H9 (cell line): Measurements from ENCODE around the gene IRS2. TPM values are rescaled to one million over a fixed set of nuclear protein-coding genes. Genes with fewer than 3 reads are reported as not detected.

ENCODE experiments used
- DNase-seq: peaks from one replicate; pipeline ENCODE4 v3.0.0-alpha.2; 2017
- H2AFZ ChIP-seq: one replicate; pipeline ENCODE4 v1.6.1; 2013; ENCODE audit warnings: mild to moderate bottlenecking, low read length, control low read depth, moderate library complexity
- H2AK5ac ChIP-seq: 2 replicates; pipeline ENCODE4 v1.6.1; 2013; ENCODE audit warnings: low read length, control low read depth, mixed read lengths; ENCODE audit not compliant: insufficient read length
- H2BK120ac ChIP-seq: one replicate; pipeline ENCODE4 v1.6.1; 2013; ENCODE audit warnings: low read depth, mild to moderate bottlenecking, low read length, control low read depth, inconsistent platforms; ENCODE audit not compliant: poor library complexity, severe bottlenecking
- H2BK12ac ChIP-seq: 2 replicates; pipeline ENCODE4 v1.6.1; 2013; ENCODE audit warnings: low read length, control low read depth, mixed read lengths, low read depth; ENCODE audit not compliant: insufficient read length
- H2BK15ac ChIP-seq: 2 replicates; pipeline ENCODE4 v1.6.1; 2013; ENCODE audit warnings: low read depth, low read length, control low read depth
- H2BK20ac ChIP-seq: one replicate; pipeline ENCODE4 v1.6.1; 2013; ENCODE audit warnings: low read depth, mild to moderate bottlenecking, low read length, control low read depth, inconsistent platforms; ENCODE audit not compliant: poor library complexity, severe bottlenecking
- H2BK5ac ChIP-seq: 2 replicates; pipeline ENCODE4 v1.6.1; 2013; ENCODE audit warnings: low read length, control low read depth, mixed read lengths; ENCODE audit not compliant: insufficient read length
- H3K14ac ChIP-seq: 2 replicates; pipeline ENCODE4 v1.6.1; 2013; ENCODE audit warnings: low read length, control low read depth; ENCODE audit not compliant: insufficient read depth
- H3K18ac ChIP-seq: 2 replicates; pipeline ENCODE4 v1.6.1; 2013; ENCODE audit warnings: low read depth, mild to moderate bottlenecking, mixed read lengths, low read length, control low read depth; ENCODE audit not compliant: insufficient read length
- H3K23ac ChIP-seq: 2 replicates; pipeline ENCODE4 v1.6.1; 2013; ENCODE audit warnings: low read length, control low read depth, mixed read lengths, low read depth; ENCODE audit not compliant: insufficient read length
- H3K23me2 ChIP-seq: 2 replicates; pipeline ENCODE4 v1.6.1; 2013; ENCODE audit warnings: low read depth, mild to moderate bottlenecking, mixed read lengths, low read length, control low read depth; ENCODE audit not compliant: insufficient read length, poor library complexity, severe bottlenecking
- H3K27ac ChIP-seq: 2 replicates; pipeline ENCODE4 v1.5.1; 2013; ENCODE audit warnings: low read length, control low read depth, mixed read lengths, low read depth; ENCODE audit not compliant: insufficient read length
- H3K27me3 ChIP-seq: 2 replicates; pipeline ENCODE4 v1.6.1; 2013; ENCODE audit warnings: low read length, control low read depth, inconsistent platforms; ENCODE audit not compliant: insufficient read depth
- H3K4ac ChIP-seq: 2 replicates; pipeline ENCODE4 v1.6.1; 2013; ENCODE audit warnings: low read depth, mild to moderate bottlenecking, control low read depth, inconsistent platforms, low read length, moderate library complexity
- H3K4me1 ChIP-seq: 2 replicates; pipeline ENCODE4 v1.6.1; 2013; ENCODE audit warnings: low read length, control low read depth, inconsistent platforms; ENCODE audit not compliant: insufficient read depth
- H3K4me2 ChIP-seq: 2 replicates; pipeline ENCODE4 v1.6.1; 2013; ENCODE audit warnings: low read length, control low read depth, mixed read lengths; ENCODE audit not compliant: insufficient read length, insufficient read depth
- H3K56ac ChIP-seq: 2 replicates; pipeline ENCODE4 v1.6.1; 2013; ENCODE audit warnings: low read depth, mild to moderate bottlenecking, mixed read lengths, low read length, control low read depth; ENCODE audit not compliant: insufficient read length
- H3K79me1 ChIP-seq: 2 replicates; pipeline ENCODE4 v1.6.1; 2013; ENCODE audit warnings: low read depth, mild to moderate bottlenecking, moderate library complexity, low read length, control low read depth, inconsistent platforms; ENCODE audit not compliant: insufficient read depth, poor library complexity, severe bottlenecking
- H3K79me2 ChIP-seq: 2 replicates; pipeline ENCODE4 v1.6.1; 2013; ENCODE audit warnings: low read length, control low read depth, inconsistent platforms; ENCODE audit not compliant: insufficient read depth
- H3K9ac ChIP-seq: 2 replicates; pipeline ENCODE4 v1.6.1; 2013; ENCODE audit warnings: low read length, control low read depth, mixed read lengths; ENCODE audit not compliant: insufficient read length; ENCODE audit errors: extremely low read depth
- H3K9me3 ChIP-seq: one replicate; pipeline ENCODE4 v1.6.1; 2013; ENCODE audit warnings: low read depth, low read length, inconsistent platforms; ENCODE audit not compliant: control insufficient read depth
- H3T11ph ChIP-seq: one replicate; pipeline ENCODE4 v1.6.1; 2013; ENCODE audit warnings: mild to moderate bottlenecking, low read length, control low read depth, inconsistent platforms
- H4K20me1 ChIP-seq: one replicate; pipeline ENCODE4 v1.6.1; 2013; ENCODE audit not compliant: control insufficient read depth, insufficient read length, insufficient read depth
- H4K5ac ChIP-seq: 2 replicates; pipeline ENCODE4 v1.6.1; 2013; ENCODE audit warnings: low read depth, mild to moderate bottlenecking, mixed read lengths, low read length, control low read depth; ENCODE audit not compliant: insufficient read length
- H4K8ac ChIP-seq: replicated peaks from 2 replicates; pipeline ENCODE4 v1.6.1; 2013; ENCODE audit warnings: low read length, control low read depth, mixed read lengths, low read depth; ENCODE audit not compliant: insufficient read length
- H4K91ac ChIP-seq: 2 replicates; pipeline ENCODE4 v1.6.1; 2013; ENCODE audit warnings: low read depth, mild to moderate bottlenecking, moderate library complexity, mixed read lengths, low read length, control low read depth; ENCODE audit not compliant: insufficient read length
- H3K27ac Mint-ChIP-seq, 3 experiments: 2 replicates in 2 of 3; 3 replicates in 1 of 3; pipeline ENCODE4 v1.8.0; 2020 to 2021; ENCODE audit warnings: mixed read lengths in 3 of 3, mild to moderate bottlenecking in 1 of 3, moderate library complexity in 1 of 3
- H3K27me3 Mint-ChIP-seq: 2 replicates; pipeline ENCODE4 v1.8.0; 2021; ENCODE audit warnings: low read depth, mild to moderate bottlenecking, moderate library complexity, mixed read lengths
- H3K36me3 Mint-ChIP-seq, 3 experiments: 2 replicates in 2 of 3; 3 replicates in 1 of 3; pipeline ENCODE4 v1.8.0; 2020 to 2021; ENCODE audit warnings: low read depth in 3 of 3, mixed read lengths in 3 of 3; ENCODE audit not compliant: insufficient read depth in 1 of 3
- H3K4me1 Mint-ChIP-seq, 2 experiments: 2 replicates each; pipeline ENCODE4 v1.8.0; 2020; ENCODE audit warnings: mixed read lengths in 2 of 2
- H3K4me3 Mint-ChIP-seq, 2 experiments: 2 replicates in 1 of 2; 3 replicates in 1 of 2; pipeline ENCODE4 v1.8.0; 2020 to 2021; ENCODE audit warnings: mild to moderate bottlenecking in 2 of 2, mixed read lengths in 2 of 2, moderate library complexity in 1 of 2
- H3K9me3 Mint-ChIP-seq, 2 experiments: 2 replicates in 1 of 2; 3 replicates in 1 of 2; pipeline ENCODE4 v1.8.0; 2020; ENCODE audit warnings: mild to moderate bottlenecking in 2 of 2, mixed read lengths in 2 of 2, moderate library complexity in 1 of 2
- CTCF ChIP-seq: fragments of 200-600 bp; sonication (generic); conservative IDR thresholded peaks from 3 replicates; pipeline ENCODE4 v1.8.0; 2021; ENCODE audit warnings: antibody characterized with exemption, mild to moderate bottlenecking
- whole genome bisulfite sequencing: extraction: QIAGEN DNeasy Blood & Tissue Kit; methylation state at CpG from one replicate; pipeline ENCODE4 v1.1.7; 2013; ENCODE audit warnings: missing lambda C conversion rate, low lambda C conversion rate, mixed read lengths; ENCODE audit not compliant: insufficient read length; ENCODE audit errors: extremely low coverage; 5-methylcytosine and 5-hydroxymethylcytosine counted together
- total RNA-seq: library from RNA; stranded (reverse); gene quantifications from 2 replicates; pipeline ENCODE4 v1.2.1, GENCODE V29; 2021

Gene IRS2
- total RNA-seq, 1 experiment from 2014 or later: 10.1 TPM

GRCh38 chr13:109784590-109785140 is 1.7 kb downstream of the IRS2 start:
- H3K23me2 ChIP-seq: peaks cover 21% of the 10 kb centered on the region
- peak overlapping the region; percentile 92 for H3K4me2 ChIP-seq
- DNase-seq: peak; percentile 81
- H2BK120ac ChIP-seq: no peak overlapping the region
- H4K20me1 ChIP-seq: peaks cover 4% of the 10 kb centered on the region
- no peaks in the 10 kb centered on the region for H3K9me3 ChIP-seq
- no peak overlapping the region for H2BK5ac ChIP-seq
- H3K27ac Mint-ChIP-seq: no peak overlapping the region; a peak in 1 of 7 replicates
- peaks cover 4% of the 10 kb centered on the region; the same call in 1 of the 2 replicates for H3K4me1 ChIP-seq
- peaks cover 4% of the 10 kb centered on the region; the same call in 1 of the 2 replicates for H3K79me2 ChIP-seq
- H3K4me1 Mint-ChIP-seq: peaks cover 21 to 32% of the 10 kb centered on the region in 2 experiments
- H3K27me3 ChIP-seq: no peaks in the 10 kb centered on the region
- H3K4me3 Mint-ChIP-seq: peak overlapping the region; percentile 63 to 80
- H2AFZ ChIP-seq: no peak overlapping the region
- H3K4ac ChIP-seq: no peak overlapping the region
- no peak overlapping the region for H4K91ac ChIP-seq
- H2BK20ac ChIP-seq: no peak overlapping the region
- no peak overlapping the region for H3K56ac ChIP-seq
- no peak overlapping the region for H4K8ac ChIP-seq
- no peak overlapping the region for H2BK12ac ChIP-seq
- H3K23ac ChIP-seq: no peak overlapping the region
- WGBS: no CpG with 5 or more reads among the region's 83 CpGs
- peaks cover 12 to 21% (median 16%) of the 10 kb centered on the region in 3 experiments; a peak in 6 of 7 replicates for H3K36me3 Mint-ChIP-seq
- peaks cover 15% of the 10 kb centered on the region for H3K27me3 Mint-ChIP-seq
- no peaks in the 10 kb centered on the region for H3K9me3 Mint-ChIP-seq
- H3K9ac ChIP-seq: peak overlapping the region; percentile 56
- no peak overlapping the region for H2BK15ac ChIP-seq
- H3K79me1 ChIP-seq: no peaks in the 10 kb centered on the region
- TF ChIP-seq CTCF: peak; percentile 67
- no peak overlapping the region for H3K27ac ChIP-seq
- no peak overlapping the region for H3K18ac ChIP-seq
- peak overlapping the region; percentile 87 for H3K14ac ChIP-seq
- H4K5ac ChIP-seq: no peak overlapping the region
- no peak overlapping the region for H3T11ph ChIP-seq
- no peak overlapping the region for H2AK5ac ChIP-seq
